ENCODE data around the gene CDK16. TPM values are rescaled to one million over a fixed set of nuclear protein-coding genes. Genes with fewer than 3 reads are reported as not detected.

Gene CDK16
- total and polyA plus RNA-seq, 2 of the 13 experiments (the other 11 are each of a cell fraction or from before 2014, with no cell fraction given), result 64.5 to 225 TPM

DNA sequence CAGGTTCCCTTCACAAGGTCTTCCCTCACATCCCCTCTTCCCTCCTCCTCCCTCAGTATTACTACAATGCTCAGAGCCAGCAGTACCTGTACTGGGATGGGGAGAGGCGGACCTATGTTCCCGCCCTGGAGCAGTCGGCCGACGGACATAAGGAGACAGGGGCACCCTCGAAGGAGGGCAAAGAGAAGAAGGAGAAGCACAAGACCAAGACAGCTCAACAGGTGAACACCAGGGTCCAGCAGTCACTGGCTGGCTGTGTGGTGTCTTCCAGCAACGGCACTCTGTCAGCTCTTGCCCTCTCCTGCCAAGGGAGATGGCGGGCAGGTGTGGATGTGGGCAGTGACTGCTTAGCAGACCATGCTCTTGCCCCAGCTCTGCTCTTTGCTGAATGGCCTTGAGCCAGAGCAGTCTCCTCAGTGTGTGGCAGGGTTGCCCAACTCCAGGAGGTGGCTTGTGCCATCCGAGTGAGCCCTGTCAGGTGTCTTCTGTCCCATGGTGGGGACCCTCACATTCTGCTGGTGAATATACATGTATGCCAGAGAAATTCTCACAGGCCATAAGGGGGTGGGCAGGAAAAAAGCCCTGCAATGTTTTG lies 36.3 kb upstream of the CDK16 start (continued):
- TF ChIP-seq SNAPC4 (CRISPR knock-in tag; IDR thresholded peaks at IDR 0.05) (no peak), ZNF816 (CRISPR knock-in tag; IDR thresholded peaks at IDR 0.05; ENCODE audit: borderline replicate concordance) (no peak), NCOA2 (CRISPR knock-in tag; IDR thresholded peaks at IDR 0.05) (no peak), ZNF550 (CRISPR knock-in tag; IDR thresholded peaks at IDR 0.05; ENCODE audit: borderline replicate concordance) (no peak), XRCC5 (optimal IDR thresholded peaks at IDR 0.05; ENCODE audit: low read length) (no peak)
- TF ChIP-seq, protein P1, sequence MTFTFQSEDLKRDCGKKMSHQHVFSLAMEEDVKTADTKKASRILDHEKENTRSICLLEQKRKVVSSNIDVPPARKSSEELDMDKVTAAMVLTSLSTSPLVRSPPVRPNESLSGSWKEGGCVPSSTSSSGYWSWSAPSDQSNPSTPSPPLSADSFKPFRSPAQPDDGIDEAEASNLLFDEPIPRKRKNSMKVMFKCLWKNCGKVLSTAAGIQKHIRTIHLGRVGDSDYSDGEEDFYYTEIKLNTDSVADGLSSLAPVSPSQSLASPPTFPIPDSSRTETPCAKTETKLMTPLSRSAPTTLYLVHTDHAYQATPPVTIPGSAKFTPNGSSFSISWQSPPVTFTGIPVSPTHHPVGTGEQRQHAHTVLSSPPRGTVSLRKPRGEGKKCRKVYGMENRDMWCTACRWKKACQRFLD (CRISPR knock-in tag; IDR thresholded peaks at IDR 0.05; ENCODE audit: borderline replicate concordance), result no peak
- TF ChIP-seq, protein P2, sequence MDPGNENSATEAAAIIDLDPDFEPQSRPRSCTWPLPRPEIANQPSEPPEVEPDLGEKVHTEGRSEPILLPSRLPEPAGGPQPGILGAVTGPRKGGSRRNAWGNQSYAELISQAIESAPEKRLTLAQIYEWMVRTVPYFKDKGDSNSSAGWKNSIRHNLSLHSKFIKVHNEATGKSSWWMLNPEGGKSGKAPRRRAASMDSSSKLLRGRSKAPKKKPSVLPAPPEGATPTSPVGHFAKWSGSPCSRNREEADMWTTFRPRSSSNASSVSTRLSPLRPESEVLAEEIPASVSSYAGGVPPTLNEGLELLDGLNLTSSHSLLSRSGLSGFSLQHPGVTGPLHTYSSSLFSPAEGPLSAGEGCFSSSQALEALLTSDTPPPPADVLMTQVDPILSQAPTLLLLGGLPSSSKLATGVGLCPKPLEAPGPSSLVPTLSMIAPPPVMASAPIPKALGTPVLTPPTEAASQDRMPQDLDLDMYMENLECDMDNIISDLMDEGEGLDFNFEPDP (CRISPR knock-in tag; conservative IDR thresholded peaks at IDR 0.05), result no peak
- TF ChIP-seq, protein P3, sequence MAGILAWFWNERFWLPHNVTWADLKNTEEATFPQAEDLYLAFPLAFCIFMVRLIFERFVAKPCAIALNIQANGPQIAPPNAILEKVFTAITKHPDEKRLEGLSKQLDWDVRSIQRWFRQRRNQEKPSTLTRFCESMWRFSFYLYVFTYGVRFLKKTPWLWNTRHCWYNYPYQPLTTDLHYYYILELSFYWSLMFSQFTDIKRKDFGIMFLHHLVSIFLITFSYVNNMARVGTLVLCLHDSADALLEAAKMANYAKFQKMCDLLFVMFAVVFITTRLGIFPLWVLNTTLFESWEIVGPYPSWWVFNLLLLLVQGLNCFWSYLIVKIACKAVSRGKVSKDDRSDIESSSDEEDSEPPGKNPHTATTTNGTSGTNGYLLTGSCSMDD (CRISPR knock-in tag; IDR thresholded peaks at IDR 0.05), result no peak

Measured in HepG2 (cell line).